ENCODE data around the gene RASSF6. TPM values are rescaled to one million over a fixed set of nuclear protein-coding genes. Genes with fewer than 3 reads are reported as not detected.
"Not testable (repeated sequence)": the region's sequence is repeated elsewhere in the genome, so short reads cannot be mapped to it uniquely, and the experiment has no call there.

Gene RASSF6, protein sequence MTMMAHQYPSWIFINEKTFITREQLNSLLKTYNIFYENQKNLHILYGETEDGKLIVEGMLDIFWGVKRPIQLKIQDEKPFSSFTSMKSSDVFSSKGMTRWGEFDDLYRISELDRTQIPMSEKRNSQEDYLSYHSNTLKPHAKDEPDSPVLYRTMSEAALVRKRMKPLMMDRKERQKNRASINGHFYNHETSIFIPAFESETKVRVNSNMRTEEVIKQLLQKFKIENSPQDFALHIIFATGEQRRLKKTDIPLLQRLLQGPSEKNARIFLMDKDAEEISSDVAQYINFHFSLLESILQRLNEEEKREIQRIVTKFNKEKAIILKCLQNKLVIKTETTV
- 10 to 100 TPM in 3 of 4 donors, 1 to 10 TPM in 1; 6.0 to 15.6 (median 13.5) TPM for total RNA-seq

DNA sequence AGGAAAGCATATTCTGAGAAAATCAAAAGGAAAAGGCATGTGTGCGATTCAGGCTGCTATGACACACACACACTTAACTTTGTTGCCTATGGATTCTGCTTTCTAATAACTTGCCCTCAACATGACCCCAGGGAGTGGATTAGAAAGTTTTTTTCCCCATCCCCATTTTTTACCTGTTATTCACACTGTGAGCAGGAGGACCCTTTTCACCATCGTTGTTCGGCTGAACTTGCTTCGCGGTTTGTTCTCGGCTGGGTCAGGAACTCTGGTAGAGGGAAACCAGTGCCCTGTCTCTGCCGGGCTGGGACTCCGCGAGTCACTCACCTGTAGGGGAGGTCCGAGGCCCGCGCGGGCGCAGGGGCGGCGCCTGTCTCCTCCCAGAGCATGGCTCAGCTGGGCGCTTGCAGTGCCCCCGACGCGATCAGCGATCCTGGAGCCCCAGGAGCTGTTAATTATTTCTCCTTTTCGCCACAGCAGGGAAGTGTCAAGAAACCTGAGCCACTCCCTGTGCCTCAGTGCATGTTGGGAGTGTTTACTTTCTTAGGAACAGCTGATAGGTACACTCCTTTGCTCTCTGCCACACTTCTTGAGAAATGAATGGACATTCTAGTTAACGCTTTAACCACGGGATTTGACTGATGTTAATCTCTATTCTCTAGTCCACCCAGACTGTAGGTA is at the start of gene RASSF6:
TSS of gene RASSF6 (minus strand) at position 322 of the 678 bp plus-strand sequence. CDS start 8,641 bp downstream, outside the sequence.
- H3K27ac ChIP-seq, result no peak within 1 kb of the TSS
- peaks cover 6% of the 10 kb centered on the region for H3K4me1 ChIP-seq
- WGBS, result 3% methylated on average over 24 of the region's 24 CpGs
- no peaks in the 10 kb centered on the region for H3K9me3 ChIP-seq
- TF ChIP-seq, protein P1, sequence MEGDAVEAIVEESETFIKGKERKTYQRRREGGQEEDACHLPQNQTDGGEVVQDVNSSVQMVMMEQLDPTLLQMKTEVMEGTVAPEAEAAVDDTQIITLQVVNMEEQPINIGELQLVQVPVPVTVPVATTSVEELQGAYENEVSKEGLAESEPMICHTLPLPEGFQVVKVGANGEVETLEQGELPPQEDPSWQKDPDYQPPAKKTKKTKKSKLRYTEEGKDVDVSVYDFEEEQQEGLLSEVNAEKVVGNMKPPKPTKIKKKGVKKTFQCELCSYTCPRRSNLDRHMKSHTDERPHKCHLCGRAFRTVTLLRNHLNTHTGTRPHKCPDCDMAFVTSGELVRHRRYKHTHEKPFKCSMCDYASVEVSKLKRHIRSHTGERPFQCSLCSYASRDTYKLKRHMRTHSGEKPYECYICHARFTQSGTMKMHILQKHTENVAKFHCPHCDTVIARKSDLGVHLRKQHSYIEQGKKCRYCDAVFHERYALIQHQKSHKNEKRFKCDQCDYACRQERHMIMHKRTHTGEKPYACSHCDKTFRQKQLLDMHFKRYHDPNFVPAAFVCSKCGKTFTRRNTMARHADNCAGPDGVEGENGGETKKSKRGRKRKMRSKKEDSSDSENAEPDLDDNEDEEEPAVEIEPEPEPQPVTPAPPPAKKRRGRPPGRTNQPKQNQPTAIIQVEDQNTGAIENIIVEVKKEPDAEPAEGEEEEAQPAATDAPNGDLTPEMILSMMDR (IDR thresholded peaks at IDR 0.05), result no peak
- TF ChIP-seq EP300 (IDR thresholded peaks at IDR 0.05), result no peak
- no peaks in the 10 kb centered on the region for H3K36me3 ChIP-seq
- peak within 1 kb of the TSS; percentile 53 for H3K4me3 ChIP-seq
- H3K27me3 ChIP-seq, result peaks cover 5% of the 10 kb centered on the region
- no peak for DNase-seq (ENCODE audit: low spot score in 2 of 2)

DNA sequence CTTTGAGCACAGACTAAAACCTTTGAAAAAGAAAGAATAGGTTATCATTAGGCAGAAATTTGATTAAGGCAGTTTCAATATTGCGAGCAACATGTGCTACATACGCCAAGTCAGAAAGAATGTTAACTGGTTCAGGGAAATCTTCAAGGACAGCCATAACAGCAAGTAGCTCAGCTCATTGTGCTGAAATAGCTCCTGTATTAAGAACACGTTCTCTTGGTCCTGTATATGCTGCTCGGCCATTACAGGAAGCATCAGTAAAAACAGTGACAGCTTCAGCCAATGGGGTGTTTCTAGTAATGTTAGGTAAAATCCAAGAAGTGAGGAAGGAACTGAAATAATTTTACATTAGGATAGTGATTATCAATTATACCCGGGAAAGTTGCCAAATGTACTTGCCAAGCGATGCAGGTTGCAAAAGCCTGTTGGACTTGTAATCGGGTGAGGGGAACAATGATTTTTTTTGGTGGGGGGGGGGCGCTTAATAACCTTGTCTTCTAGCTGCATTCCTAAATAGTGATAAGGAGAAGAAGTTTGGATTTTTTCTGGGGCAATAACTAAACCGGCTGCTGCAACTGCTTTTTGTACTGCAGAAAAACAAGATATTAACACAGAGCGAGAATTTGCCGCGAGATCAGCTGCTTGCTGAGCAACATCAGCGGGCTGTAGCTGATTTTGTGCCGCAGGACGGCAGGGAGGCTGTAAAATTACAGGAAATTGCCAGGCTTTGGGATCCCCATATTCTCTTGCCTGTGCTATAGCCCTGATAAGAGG is 49.4 kb upstream of the RASSF6 start:
- DNase-seq (ENCODE audit: low spot score in 2 of 2), result no peak
- Histone ChIP-seq H3K4me3 (no peak overlapping the region), H3K27me3 (no peaks in the 10 kb centered on the region), H3K4me1 (peaks cover 7% of the 10 kb centered on the region), H3K36me3 (no peaks in the 10 kb centered on the region), H3K27ac (no peak overlapping the region), H3K9me3 (no peaks in the 10 kb centered on the region)
- TF ChIP-seq, protein P1 (IDR thresholded peaks at IDR 0.05), result no peak
- TF ChIP-seq EP300 (IDR thresholded peaks at IDR 0.05) (no peak), POLR2A (IDR thresholded peaks at IDR 0.05) (no peak), POLR2AphosphoS5 (IDR thresholded peaks at IDR 0.05) (no peak)
- 54% methylated on average over 15 of the region's 15 CpGs for WGBS

DNA sequence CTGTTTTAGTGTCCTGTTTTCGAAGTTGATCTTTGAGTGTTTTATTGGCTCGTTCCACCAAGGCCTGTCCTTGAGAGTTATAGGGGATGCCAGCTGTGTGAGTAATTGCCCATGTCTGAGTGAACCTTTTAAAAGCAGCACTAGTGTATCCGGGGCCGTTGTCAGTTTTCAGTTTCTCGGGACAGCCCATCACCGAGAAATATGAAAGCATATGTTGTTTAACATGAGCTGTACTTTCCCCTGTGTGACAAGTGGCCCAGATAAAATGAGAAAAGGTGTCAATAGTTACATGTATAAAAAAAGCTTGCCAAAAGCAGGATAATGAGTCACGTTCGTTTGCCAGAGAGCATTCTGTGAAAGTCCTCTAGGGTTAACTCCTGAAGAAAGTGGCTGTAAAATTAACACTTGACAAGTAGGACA is 48.6 kb upstream of the RASSF6 start:
- DNase-seq (ENCODE audit: low spot score in 2 of 2), result no peak
- peaks cover 6% of the 10 kb centered on the region for H3K4me1 ChIP-seq
- 61% methylated on average over 8 of the region's 8 CpGs for WGBS
- no peak overlapping the region for H3K27ac ChIP-seq
- no peak overlapping the region for H3K4me3 ChIP-seq
- no peaks in the 10 kb centered on the region for H3K9me3 ChIP-seq
- no peaks in the 10 kb centered on the region for H3K27me3 ChIP-seq
- no peaks in the 10 kb centered on the region for H3K36me3 ChIP-seq
- TF ChIP-seq POLR2AphosphoS5 (IDR thresholded peaks at IDR 0.05), result no peak
- TF ChIP-seq, protein P1 (IDR thresholded peaks at IDR 0.05), result no peak
- TF ChIP-seq EP300 (IDR thresholded peaks at IDR 0.05), result no peak
- TF ChIP-seq POLR2A (IDR thresholded peaks at IDR 0.05), result no peak

DNA sequence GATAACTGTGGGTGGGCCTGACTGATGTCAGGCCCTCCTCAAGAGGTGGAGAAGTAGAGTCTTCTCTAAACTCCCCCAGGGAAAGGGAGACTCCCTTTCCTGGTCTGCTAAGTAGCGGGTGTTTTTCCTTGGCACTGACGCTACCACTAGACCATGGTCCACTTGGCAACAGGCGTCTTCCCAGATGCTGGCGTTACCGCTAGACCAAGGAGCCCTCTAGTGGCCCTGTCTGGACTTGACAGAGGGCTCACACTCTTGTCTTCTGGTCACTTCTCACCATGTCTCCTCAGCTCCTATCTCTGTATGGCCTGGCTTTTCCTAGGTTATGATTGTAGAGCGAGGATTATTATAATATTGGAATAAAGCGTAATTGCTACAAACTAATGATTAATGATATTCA is 45.7 kb upstream of the RASSF6 start:
- not testable (repeated sequence) for H3K4me1 ChIP-seq; DNase-seq (ENCODE audit: low spot score in 2 of 2); H3K27ac ChIP-seq; H3K9me3 ChIP-seq; H3K36me3 ChIP-seq; H3K4me3 ChIP-seq; H3K27me3 ChIP-seq
- WGBS, result 97% methylated on average over 2 of the region's 7 CpGs

DNA sequence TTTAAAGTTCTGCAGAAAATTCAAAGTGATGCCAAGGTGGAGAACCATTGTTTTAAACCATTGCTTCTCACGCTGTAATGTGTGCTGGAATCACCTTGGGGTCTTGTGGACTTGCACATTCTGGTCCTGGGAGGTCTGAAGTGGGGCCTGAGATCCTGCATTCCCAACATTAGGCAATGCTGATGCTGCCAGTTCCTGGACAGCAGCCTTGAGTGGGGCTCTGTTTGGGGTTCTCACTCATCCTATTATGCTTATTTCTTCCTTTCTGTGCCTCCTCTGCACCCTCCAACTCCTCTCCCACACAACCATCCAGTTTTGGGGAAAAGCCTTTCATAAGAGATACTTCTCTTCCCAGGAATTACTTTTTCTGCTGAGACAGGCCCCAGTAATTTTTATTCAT is 44.2 kb upstream of the RASSF6 start:
- Histone ChIP-seq H3K36me3 (no peaks in the 10 kb centered on the region), H3K27me3 (no peaks in the 10 kb centered on the region), H3K4me3 (no peak overlapping the region), H3K4me1 (no peaks in the 10 kb centered on the region), H3K9me3 (no peaks in the 10 kb centered on the region), H3K27ac (no peak overlapping the region)
- no peak for TF ChIP-seq POLR2A (IDR thresholded peaks at IDR 0.05)
- TF ChIP-seq POLR2AphosphoS5 (IDR thresholded peaks at IDR 0.05), result no peak
- TF ChIP-seq, protein P1 (IDR thresholded peaks at IDR 0.05), result no peak
- no peak for TF ChIP-seq EP300 (IDR thresholded peaks at IDR 0.05)
- WGBS, result 93% methylated on average over 1 of the region's 1 CpG
- DNase-seq (ENCODE audit: low spot score in 2 of 2), result no peak
